ENCODE results near the gene RRM1. TPM values are rescaled to one million over a fixed set of nuclear protein-coding genes. Genes with fewer than 3 reads are reported as not detected.

Gene RRM1
- total and polyA plus RNA-seq, 9 of the 15 experiments (the other 6 are each of a cell fraction or from before 2014, with no cell fraction given), result 113 to 270 (median 163) TPM

DNA sequence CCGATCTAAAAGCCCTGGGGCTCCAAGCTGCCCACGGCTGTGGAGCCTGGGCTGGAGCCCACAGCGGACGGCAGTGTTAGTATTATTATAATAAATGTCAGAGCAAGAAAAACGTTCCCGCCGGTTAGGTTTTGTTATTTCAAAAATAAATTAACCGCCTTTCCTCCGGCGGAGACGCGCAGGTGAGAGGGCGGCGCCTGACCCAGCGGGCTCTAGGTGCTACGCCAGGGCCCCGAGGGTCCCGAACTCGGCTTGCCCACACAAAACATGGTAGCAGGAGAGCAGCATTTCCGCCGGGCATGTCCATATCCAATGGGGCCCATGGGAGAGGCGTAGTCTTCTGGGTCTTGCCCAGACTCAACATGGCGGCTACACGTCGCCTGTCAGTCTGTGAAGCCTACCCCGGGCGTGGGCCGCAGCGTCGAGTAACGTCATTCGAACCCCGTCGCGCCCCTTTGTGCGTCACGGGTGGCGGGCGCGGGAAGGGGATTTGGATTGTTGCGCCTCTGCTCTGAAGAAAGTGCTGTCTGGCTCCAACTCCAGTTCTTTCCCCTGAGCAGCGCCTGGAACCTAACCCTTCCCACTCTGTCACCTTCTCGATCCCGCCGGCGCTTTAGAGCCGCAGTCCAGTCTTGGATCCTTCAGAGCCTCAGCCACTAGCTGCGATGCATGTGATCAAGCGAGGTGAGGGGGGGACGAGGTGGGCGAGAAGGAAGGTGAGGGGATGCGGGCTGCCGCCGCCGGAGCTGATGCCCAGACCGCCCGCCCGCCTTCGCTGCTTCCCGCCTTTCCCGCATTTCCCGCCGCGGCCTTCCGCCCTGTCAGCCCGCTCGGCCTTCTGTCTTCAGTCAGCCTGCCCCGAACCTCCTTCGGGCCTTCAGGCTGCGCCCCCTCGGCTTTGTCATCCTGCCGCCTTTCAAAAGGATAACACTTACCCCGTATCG, at the start of gene RRM1 (continued):
- TF ChIP-seq, protein P1, sequence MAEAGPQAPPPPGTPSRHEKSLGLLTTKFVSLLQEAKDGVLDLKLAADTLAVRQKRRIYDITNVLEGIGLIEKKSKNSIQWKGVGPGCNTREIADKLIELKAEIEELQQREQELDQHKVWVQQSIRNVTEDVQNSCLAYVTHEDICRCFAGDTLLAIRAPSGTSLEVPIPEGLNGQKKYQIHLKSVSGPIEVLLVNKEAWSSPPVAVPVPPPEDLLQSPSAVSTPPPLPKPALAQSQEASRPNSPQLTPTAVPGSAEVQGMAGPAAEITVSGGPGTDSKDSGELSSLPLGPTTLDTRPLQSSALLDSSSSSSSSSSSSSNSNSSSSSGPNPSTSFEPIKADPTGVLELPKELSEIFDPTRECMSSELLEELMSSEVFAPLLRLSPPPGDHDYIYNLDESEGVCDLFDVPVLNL (CRISPR knock-in tag; IDR thresholded peaks at IDR 0.05; ENCODE audit: low read depth), result peak; percentile 99
- TF ChIP-seq, protein P2, sequence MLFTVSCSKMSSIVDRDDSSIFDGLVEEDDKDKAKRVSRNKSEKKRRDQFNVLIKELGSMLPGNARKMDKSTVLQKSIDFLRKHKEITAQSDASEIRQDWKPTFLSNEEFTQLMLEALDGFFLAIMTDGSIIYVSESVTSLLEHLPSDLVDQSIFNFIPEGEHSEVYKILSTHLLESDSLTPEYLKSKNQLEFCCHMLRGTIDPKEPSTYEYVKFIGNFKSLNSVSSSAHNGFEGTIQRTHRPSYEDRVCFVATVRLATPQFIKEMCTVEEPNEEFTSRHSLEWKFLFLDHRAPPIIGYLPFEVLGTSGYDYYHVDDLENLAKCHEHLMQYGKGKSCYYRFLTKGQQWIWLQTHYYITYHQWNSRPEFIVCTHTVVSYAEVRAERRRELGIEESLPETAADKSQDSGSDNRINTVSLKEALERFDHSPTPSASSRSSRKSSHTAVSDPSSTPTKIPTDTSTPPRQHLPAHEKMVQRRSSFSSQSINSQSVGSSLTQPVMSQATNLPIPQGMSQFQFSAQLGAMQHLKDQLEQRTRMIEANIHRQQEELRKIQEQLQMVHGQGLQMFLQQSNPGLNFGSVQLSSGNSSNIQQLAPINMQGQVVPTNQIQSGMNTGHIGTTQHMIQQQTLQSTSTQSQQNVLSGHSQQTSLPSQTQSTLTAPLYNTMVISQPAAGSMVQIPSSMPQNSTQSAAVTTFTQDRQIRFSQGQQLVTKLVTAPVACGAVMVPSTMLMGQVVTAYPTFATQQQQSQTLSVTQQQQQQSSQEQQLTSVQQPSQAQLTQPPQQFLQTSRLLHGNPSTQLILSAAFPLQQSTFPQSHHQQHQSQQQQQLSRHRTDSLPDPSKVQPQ (CRISPR knock-in tag; IDR thresholded peaks at IDR 0.05; ENCODE audit: borderline replicate concordance), result no peak
- TF ChIP-seq NCOA4 (IDR thresholded peaks at IDR 0.05; ENCODE audit: partially characterized antibody) (no peak), ATF7 (IDR thresholded peaks at IDR 0.05) (peak; percentile 96), L3MBTL2 (IDR thresholded peaks at IDR 0.05) (peak; percentile 76), BMI1 (IDR thresholded peaks at IDR 0.05; ENCODE audit: low read length) (no peak), JUND (IDR thresholded peaks at IDR 0.05; ENCODE audit: borderline replicate concordance, low read depth, low read length) (peak; percentile 85), JUND (tag; IDR thresholded peaks at IDR 0.05; ENCODE audit: borderline replicate concordance, low read depth, low read length) (peak; percentile 51; the same call in 1 of the 3 replicates), ZNF561 (CRISPR knock-in tag; conservative IDR thresholded peaks at IDR 0.05) (no peak), ZNF717 (CRISPR knock-in tag; IDR thresholded peaks at IDR 0.05) (no peak), MTA3 (IDR thresholded peaks at IDR 0.05; ENCODE audit: borderline replicate concordance) (peak; percentile 79; the same call in 1 of the 2 replicates), CHD1 (IDR thresholded peaks at IDR 0.05; ENCODE audit: low read length) (peak; percentile 34), SREBF2 (CRISPR knock-in tag; IDR thresholded peaks at IDR 0.05) (no peak), NONO (IDR thresholded peaks at IDR 0.05; ENCODE audit: low read depth in 2 of 2, low read length in 1 of 2) (no peak), DMBX1 (CRISPR knock-in tag; IDR thresholded peaks at IDR 0.05; ENCODE audit: borderline replicate concordance) (no peak), SMAD3 (CRISPR knock-in tag; conservative IDR thresholded peaks at IDR 0.05) (no peak)
- TF ChIP-seq, protein P3, sequence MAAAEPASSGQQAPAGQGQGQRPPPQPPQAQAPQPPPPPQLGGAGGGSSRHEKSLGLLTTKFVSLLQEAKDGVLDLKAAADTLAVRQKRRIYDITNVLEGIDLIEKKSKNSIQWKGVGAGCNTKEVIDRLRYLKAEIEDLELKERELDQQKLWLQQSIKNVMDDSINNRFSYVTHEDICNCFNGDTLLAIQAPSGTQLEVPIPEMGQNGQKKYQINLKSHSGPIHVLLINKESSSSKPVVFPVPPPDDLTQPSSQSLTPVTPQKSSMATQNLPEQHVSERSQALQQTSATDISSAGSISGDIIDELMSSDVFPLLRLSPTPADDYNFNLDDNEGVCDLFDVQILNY (CRISPR knock-in tag; IDR thresholded peaks at IDR 0.05), result peak; percentile 93
- TF ChIP-seq, protein P4, sequence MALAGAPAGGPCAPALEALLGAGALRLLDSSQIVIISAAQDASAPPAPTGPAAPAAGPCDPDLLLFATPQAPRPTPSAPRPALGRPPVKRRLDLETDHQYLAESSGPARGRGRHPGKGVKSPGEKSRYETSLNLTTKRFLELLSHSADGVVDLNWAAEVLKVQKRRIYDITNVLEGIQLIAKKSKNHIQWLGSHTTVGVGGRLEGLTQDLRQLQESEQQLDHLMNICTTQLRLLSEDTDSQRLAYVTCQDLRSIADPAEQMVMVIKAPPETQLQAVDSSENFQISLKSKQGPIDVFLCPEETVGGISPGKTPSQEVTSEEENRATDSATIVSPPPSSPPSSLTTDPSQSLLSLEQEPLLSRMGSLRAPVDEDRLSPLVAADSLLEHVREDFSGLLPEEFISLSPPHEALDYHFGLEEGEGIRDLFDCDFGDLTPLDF (CRISPR knock-in tag; IDR thresholded peaks at IDR 0.05), result peak; percentile 99
- TF ChIP-seq, protein P5, sequence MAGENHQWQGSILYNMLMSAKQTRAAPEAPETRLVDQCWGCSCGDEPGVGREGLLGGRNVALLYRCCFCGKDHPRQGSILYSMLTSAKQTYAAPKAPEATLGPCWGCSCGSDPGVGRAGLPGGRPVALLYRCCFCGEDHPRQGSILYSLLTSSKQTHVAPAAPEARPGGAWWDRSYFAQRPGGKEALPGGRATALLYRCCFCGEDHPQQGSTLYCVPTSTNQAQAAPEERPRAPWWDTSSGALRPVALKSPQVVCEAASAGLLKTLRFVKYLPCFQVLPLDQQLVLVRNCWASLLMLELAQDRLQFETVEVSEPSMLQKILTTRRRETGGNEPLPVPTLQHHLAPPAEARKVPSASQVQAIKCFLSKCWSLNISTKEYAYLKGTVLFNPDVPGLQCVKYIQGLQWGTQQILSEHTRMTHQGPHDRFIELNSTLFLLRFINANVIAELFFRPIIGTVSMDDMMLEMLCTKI (IDR thresholded peaks at IDR 0.05; ENCODE audit: partially characterized antibody), result no peak
